SK-N-SH (cell line): ENCODE data around the gene ADAMTSL1.

Experiments
- EP300 ChIP-seq, 2 experiments: IDR thresholded peaks; 2 replicates each; pipeline versions ENCODE4 v1.4.0 to v1.6.1; 2012; ENCODE audit warnings: borderline replicate concordance in 1 of 2, low read depth in 1 of 2, low read length in 1 of 2
- FOSL2 ChIP-seq: IDR thresholded peaks from 2 replicates; pipeline ENCODE4 v1.4.0; 2012; ENCODE audit warnings: low read depth, mild to moderate bottlenecking, moderate library complexity, borderline replicate concordance
- FOXM1 ChIP-seq: IDR thresholded peaks from 2 replicates; pipeline ENCODE4 v1.4.0; 2012; ENCODE audit warnings: low read depth, mild to moderate bottlenecking
- GATA2 ChIP-seq: sonication (generic); formaldehyde crosslinking; IDR thresholded peaks from 2 replicates; pipeline ENCODE4 v1.5.0; 2020; ENCODE audit warnings: mild to moderate bottlenecking, missing genetic modification reagents
- POLR2AphosphoS5 ChIP-seq: IDR thresholded peaks from 2 replicates; pipeline ENCODE4 v1.6.1; 2012; ENCODE audit warnings: low read depth, low read length
- RXRA ChIP-seq: IDR thresholded peaks from 2 replicates; pipeline ENCODE4 v1.4.0; 2012; ENCODE audit warnings: low read depth, mild to moderate bottlenecking, borderline replicate concordance
- TAF1 ChIP-seq: IDR thresholded peaks from 2 replicates; pipeline ENCODE4 v1.6.1; 2012; ENCODE audit warnings: low read depth, mild to moderate bottlenecking, low read length, moderate library complexity, borderline replicate concordance
- TF ChIP-seq, protein P1 (sequence below): fragments of 200-600 bp; sonication (generic); IDR thresholded peaks from 2 replicates; pipeline ENCODE4 v1.6.1; 2017; ENCODE audit warnings: antibody characterized with exemption, mild to moderate bottlenecking, moderate library complexity
- TF ChIP-seq, protein P2 (sequence below): IDR thresholded peaks from 2 replicates; pipeline ENCODE4 v1.4.0; 2012; ENCODE audit warnings: low read depth, borderline replicate concordance
- TF ChIP-seq, protein P3 (sequence below): IDR thresholded peaks from 2 replicates; pipeline ENCODE4 v1.4.0; 2012; ENCODE audit warnings: low read depth, borderline replicate concordance

GRCh38 chr9:18596920-18597319, 123.0 kb downstream of the ADAMTSL1 start:
- TF ChIP-seq GATA2 (no peak), RXRA (no peak), EP300 (IDR thresholded peaks at IDR 0.05; ENCODE audit: borderline replicate concordance in 1 of 2, low read depth in 1 of 2, low read length in 1 of 2) (no peak), POLR2AphosphoS5 (no peak), FOSL2 (no peak), TAF1 (no peak), FOXM1 (no peak)
- TF ChIP-seq, protein P1, sequence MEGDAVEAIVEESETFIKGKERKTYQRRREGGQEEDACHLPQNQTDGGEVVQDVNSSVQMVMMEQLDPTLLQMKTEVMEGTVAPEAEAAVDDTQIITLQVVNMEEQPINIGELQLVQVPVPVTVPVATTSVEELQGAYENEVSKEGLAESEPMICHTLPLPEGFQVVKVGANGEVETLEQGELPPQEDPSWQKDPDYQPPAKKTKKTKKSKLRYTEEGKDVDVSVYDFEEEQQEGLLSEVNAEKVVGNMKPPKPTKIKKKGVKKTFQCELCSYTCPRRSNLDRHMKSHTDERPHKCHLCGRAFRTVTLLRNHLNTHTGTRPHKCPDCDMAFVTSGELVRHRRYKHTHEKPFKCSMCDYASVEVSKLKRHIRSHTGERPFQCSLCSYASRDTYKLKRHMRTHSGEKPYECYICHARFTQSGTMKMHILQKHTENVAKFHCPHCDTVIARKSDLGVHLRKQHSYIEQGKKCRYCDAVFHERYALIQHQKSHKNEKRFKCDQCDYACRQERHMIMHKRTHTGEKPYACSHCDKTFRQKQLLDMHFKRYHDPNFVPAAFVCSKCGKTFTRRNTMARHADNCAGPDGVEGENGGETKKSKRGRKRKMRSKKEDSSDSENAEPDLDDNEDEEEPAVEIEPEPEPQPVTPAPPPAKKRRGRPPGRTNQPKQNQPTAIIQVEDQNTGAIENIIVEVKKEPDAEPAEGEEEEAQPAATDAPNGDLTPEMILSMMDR, result no peak
- TF ChIP-seq, protein P2, sequence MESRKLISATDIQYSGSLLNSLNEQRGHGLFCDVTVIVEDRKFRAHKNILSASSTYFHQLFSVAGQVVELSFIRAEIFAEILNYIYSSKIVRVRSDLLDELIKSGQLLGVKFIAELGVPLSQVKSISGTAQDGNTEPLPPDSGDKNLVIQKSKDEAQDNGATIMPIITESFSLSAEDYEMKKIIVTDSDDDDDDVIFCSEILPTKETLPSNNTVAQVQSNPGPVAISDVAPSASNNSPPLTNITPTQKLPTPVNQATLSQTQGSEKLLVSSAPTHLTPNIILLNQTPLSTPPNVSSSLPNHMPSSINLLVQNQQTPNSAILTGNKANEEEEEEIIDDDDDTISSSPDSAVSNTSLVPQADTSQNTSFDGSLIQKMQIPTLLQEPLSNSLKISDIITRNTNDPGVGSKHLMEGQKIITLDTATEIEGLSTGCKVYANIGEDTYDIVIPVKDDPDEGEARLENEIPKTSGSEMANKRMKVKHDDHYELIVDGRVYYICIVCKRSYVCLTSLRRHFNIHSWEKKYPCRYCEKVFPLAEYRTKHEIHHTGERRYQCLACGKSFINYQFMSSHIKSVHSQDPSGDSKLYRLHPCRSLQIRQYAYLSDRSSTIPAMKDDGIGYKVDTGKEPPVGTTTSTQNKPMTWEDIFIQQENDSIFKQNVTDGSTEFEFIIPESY, result no peak
- TF ChIP-seq, protein P3, sequence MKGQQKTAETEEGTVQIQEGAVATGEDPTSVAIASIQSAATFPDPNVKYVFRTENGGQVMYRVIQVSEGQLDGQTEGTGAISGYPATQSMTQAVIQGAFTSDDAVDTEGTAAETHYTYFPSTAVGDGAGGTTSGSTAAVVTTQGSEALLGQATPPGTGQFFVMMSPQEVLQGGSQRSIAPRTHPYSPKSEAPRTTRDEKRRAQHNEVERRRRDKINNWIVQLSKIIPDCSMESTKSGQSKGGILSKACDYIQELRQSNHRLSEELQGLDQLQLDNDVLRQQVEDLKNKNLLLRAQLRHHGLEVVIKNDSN, result no peak
